OCI-LY3 (cell line): Measurements from ENCODE around the gene DCLRE1C.

Experiments
- H2AFZ ChIP-seq: fragments of 200-600, 300-600 bp; shearing (Covaris generic); 2 replicates; pipeline ENCODE4 v1.6.0; 2014; ENCODE audit warnings: antibody characterized with exemption, low read depth, low read length
- H3K27ac ChIP-seq: fragments of 200-600, 300-600 bp; sonication (generic); 2 replicates; pipeline ENCODE4 v1.5.1; 2014; ENCODE audit warnings: mild to moderate bottlenecking, low read length, moderate library complexity, mixed read lengths
- H3K27me3 ChIP-seq: fragments of 200-600, 300-600 bp; sonication (generic); 2 replicates; pipeline ENCODE4 v1.6.1; 2014; ENCODE audit warnings: low read depth, low read length, mixed read lengths
- H3K36me3 ChIP-seq: fragments of 200-600, 300-600 bp; sonication (generic); replicated peaks from 2 replicates; pipeline ENCODE3; 2014; ENCODE audit warnings: low read depth, low read length, mixed read lengths
- H3K4me1 ChIP-seq: fragments of 300-600, 200-600 bp; sonication (generic); 2 replicates; pipeline ENCODE4 v1.6.1; 2014; ENCODE audit warnings: low read length, mixed read lengths
- H3K4me2 ChIP-seq: fragments of 200-600, 300-600 bp; sonication (generic); 2 replicates; pipeline ENCODE4 v1.6.1; 2014; ENCODE audit warnings: low read length, mixed read lengths
- H3K4me3 ChIP-seq: fragments of 300-600, 200-600 bp; sonication (generic); 2 replicates; pipeline ENCODE4 v1.5.1; 2014; ENCODE audit warnings: antibody characterized with exemption, mild to moderate bottlenecking, low read length, moderate library complexity
- H3K79me2 ChIP-seq: fragments of 300-600, 200-600 bp; shearing (Covaris generic); 2 replicates; pipeline ENCODE4 v1.6.1; 2014; ENCODE audit warnings: mild to moderate bottlenecking, low read length, mixed read lengths
- H3K9ac ChIP-seq: fragments of 300-600, 200-600 bp; shearing (Covaris generic); 2 replicates; pipeline ENCODE4 v1.6.0; 2014; ENCODE audit warnings: mild to moderate bottlenecking, low read length, moderate library complexity
- H3K9me3 ChIP-seq: fragments of 200-600, 300-600 bp; shearing (Covaris generic); 2 replicates; pipeline ENCODE4 v1.6.1; 2014; ENCODE audit warnings: low read length, mixed read lengths; ENCODE audit not compliant: insufficient read depth
- H4K20me1 ChIP-seq: fragments of 200-600, 300-600 bp; sonication (generic); 2 replicates; pipeline ENCODE4 v1.6.1; 2016; ENCODE audit warnings: low read length, mixed read lengths; ENCODE audit not compliant: insufficient read depth
- EZH2phosphoT487 ChIP-seq: fragments of 200-600 bp; shearing (Covaris generic); IDR thresholded peaks from 2 replicates; pipeline ENCODE4 v1.6.1; 2018; ENCODE audit warnings: antibody characterized with exemption, mixed run types, low read depth
- TF ChIP-seq, protein P1 (sequence below): fragments of 200-600, 300-600 bp; sonication (generic); IDR thresholded peaks from 2 replicates; pipeline ENCODE4 v1.5.1; 2014; ENCODE audit warnings: antibody characterized with exemption, low read length, low read depth

DCLRE1C gene

DNA sequence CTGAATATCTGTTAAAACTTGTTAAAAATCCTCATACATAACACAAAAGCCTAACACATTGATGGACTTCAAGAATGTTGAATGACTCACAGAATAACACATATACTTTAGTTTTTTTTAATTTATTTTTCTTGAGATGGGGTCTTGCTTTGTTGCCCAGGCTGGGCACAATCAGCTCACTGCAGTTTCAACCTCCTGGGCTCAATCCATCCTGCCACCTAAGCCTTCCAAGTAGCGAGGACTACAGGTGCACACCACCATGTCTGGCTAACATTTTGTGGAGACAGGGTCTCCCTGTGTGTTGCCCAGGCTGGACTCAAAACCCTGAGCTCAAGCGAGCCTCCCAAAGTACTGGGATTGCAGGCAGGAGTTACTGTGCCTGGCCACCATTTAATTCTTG lies 47.1 kb downstream of the DCLRE1C start:
- no peak for TF ChIP-seq EZH2phosphoT487
- TF ChIP-seq, protein P1, sequence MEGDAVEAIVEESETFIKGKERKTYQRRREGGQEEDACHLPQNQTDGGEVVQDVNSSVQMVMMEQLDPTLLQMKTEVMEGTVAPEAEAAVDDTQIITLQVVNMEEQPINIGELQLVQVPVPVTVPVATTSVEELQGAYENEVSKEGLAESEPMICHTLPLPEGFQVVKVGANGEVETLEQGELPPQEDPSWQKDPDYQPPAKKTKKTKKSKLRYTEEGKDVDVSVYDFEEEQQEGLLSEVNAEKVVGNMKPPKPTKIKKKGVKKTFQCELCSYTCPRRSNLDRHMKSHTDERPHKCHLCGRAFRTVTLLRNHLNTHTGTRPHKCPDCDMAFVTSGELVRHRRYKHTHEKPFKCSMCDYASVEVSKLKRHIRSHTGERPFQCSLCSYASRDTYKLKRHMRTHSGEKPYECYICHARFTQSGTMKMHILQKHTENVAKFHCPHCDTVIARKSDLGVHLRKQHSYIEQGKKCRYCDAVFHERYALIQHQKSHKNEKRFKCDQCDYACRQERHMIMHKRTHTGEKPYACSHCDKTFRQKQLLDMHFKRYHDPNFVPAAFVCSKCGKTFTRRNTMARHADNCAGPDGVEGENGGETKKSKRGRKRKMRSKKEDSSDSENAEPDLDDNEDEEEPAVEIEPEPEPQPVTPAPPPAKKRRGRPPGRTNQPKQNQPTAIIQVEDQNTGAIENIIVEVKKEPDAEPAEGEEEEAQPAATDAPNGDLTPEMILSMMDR, result no peak
- Histone ChIP-seq H3K9ac (no peak overlapping the region), H3K27ac (no peak overlapping the region), H3K4me2 (no peak overlapping the region), H3K36me3 (peaks cover 68% of the 10 kb centered on the region), H4K20me1 (no peaks in the 10 kb centered on the region), H3K9me3 (peaks cover 4% of the 10 kb centered on the region; the same call in 1 of the 2 replicates), H3K79me2 (no peaks in the 10 kb centered on the region), H3K4me1 (no peaks in the 10 kb centered on the region), H3K4me3 (no peak overlapping the region), H2AFZ (no peak overlapping the region), H3K27me3 (no peaks in the 10 kb centered on the region)

DNA sequence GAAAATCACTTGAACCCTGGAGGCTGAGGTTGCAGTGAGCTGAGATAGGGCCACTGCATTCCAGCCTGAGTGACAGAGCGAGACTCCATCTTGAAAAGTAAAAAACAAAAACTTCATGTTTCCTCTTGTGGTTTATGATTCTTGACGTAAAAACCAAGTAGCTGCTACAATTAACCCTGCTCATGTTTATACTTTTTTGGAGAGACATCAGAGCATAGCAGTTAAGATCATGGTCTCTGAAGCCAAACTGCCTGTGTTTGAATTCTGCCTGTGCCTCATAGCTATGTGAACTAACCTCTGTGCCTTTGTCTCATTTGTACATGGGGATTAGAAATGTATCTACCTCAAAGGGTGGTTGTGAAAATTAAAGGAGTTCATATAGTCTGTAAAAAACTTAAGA lies 48.0 kb downstream of the DCLRE1C start:
- no peaks in the 10 kb centered on the region for H3K27me3 ChIP-seq
- H3K4me3 ChIP-seq, result no peak overlapping the region
- no peaks in the 10 kb centered on the region for H3K79me2 ChIP-seq
- H2AFZ ChIP-seq, result no peak overlapping the region
- H3K9ac ChIP-seq, result no peak overlapping the region
- peaks cover 60% of the 10 kb centered on the region for H3K36me3 ChIP-seq
- no peak overlapping the region for H3K4me2 ChIP-seq
- no peaks in the 10 kb centered on the region for H4K20me1 ChIP-seq
- H3K9me3 ChIP-seq, result peaks cover 4% of the 10 kb centered on the region; the same call in 1 of the 2 replicates
- no peak overlapping the region for H3K27ac ChIP-seq
- TF ChIP-seq, protein P1, result no peak
- TF ChIP-seq EZH2phosphoT487, result no peak
- H3K4me1 ChIP-seq, result no peaks in the 10 kb centered on the region

DNA sequence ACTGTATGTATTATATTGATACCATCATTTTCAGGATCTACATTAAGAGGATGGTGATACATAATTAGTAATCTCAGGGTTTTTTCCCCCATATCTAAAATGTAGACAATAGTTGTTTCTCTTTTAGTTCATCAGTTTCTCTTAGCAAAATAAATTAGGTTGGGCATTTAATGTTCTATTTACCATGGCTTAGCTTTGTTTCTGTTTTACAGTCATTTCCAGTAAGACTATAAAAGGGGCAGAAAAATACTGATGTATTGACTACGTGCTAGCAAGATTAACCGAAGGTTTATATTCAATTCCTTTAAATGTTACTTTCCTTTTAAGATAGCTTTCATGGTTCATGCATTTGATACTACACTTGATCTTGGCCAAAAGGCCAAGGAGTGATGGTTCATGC lies 49.0 kb downstream of the DCLRE1C start:
- Histone ChIP-seq H3K79me2 (no peaks in the 10 kb centered on the region), H3K9me3 (peaks cover 4% of the 10 kb centered on the region; the same call in 1 of the 2 replicates), H3K4me1 (no peaks in the 10 kb centered on the region), H2AFZ (no peak overlapping the region), H3K27me3 (no peaks in the 10 kb centered on the region), H3K4me2 (no peak overlapping the region), H3K4me3 (no peak overlapping the region), H3K9ac (no peak overlapping the region), H3K27ac (no peak overlapping the region), H4K20me1 (no peaks in the 10 kb centered on the region), H3K36me3 (peaks cover 50% of the 10 kb centered on the region)
- TF ChIP-seq EZH2phosphoT487, result no peak
- TF ChIP-seq, protein P1, result no peak

DNA sequence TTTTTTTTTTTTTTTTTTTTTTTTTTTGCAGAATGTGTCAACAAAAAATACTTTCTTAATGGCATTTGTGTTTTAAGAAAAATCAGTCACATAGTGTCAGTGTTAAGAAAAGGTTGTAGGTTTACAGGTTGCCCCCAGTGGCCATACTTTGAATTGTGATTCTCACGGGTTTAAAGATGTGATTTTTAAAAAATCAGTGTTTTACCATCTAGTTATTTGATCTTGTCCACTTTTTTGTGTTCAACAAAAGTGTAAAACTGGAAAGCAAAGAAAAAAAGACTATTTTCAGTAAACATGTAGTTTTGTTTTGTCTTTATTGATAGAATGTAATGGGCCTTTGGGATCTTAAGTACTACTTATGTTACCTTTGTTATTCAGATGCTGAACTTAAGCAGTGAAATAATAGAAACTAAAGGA lies 49.6 kb downstream of the DCLRE1C start:
- no peaks in the 10 kb centered on the region for H3K4me1 ChIP-seq
- no peaks in the 10 kb centered on the region for H3K27me3 ChIP-seq
- no peak overlapping the region for H3K27ac ChIP-seq
- no peaks in the 10 kb centered on the region for H3K79me2 ChIP-seq
- peaks cover 4% of the 10 kb centered on the region; the same call in 1 of the 2 replicates for H3K9me3 ChIP-seq
- no peaks in the 10 kb centered on the region for H4K20me1 ChIP-seq
- H3K9ac ChIP-seq, result no peak overlapping the region
- H3K4me3 ChIP-seq, result no peak overlapping the region
- H3K36me3 ChIP-seq, result peaks cover 51% of the 10 kb centered on the region
- no peak overlapping the region for H3K4me2 ChIP-seq
- H2AFZ ChIP-seq, result no peak overlapping the region
- no peak for TF ChIP-seq EZH2phosphoT487
- TF ChIP-seq, protein P1, result peak; percentile 43
